H9 (cell line): ENCODE measurements around the gene SUGT1. TPM values are rescaled to one million over a fixed set of nuclear protein-coding genes. Genes with fewer than 3 reads are reported as not detected.

Source experiments
- DNase-seq: peaks from one replicate; pipeline ENCODE4 v3.0.0-alpha.2; 2017
- H2AFZ ChIP-seq: one replicate; pipeline ENCODE4 v1.6.1; 2013; ENCODE audit warnings: mild to moderate bottlenecking, low read length, control low read depth, moderate library complexity
- H2AK5ac ChIP-seq: 2 replicates; pipeline ENCODE4 v1.6.1; 2013; ENCODE audit warnings: low read length, control low read depth, mixed read lengths; ENCODE audit not compliant: insufficient read length
- H2BK120ac ChIP-seq: one replicate; pipeline ENCODE4 v1.6.1; 2013; ENCODE audit warnings: low read depth, mild to moderate bottlenecking, low read length, control low read depth, inconsistent platforms; ENCODE audit not compliant: poor library complexity, severe bottlenecking
- H2BK12ac ChIP-seq: 2 replicates; pipeline ENCODE4 v1.6.1; 2013; ENCODE audit warnings: low read length, control low read depth, mixed read lengths, low read depth; ENCODE audit not compliant: insufficient read length
- H2BK15ac ChIP-seq: 2 replicates; pipeline ENCODE4 v1.6.1; 2013; ENCODE audit warnings: low read depth, low read length, control low read depth
- H2BK20ac ChIP-seq: one replicate; pipeline ENCODE4 v1.6.1; 2013; ENCODE audit warnings: low read depth, mild to moderate bottlenecking, low read length, control low read depth, inconsistent platforms; ENCODE audit not compliant: poor library complexity, severe bottlenecking
- H2BK5ac ChIP-seq: 2 replicates; pipeline ENCODE4 v1.6.1; 2013; ENCODE audit warnings: low read length, control low read depth, mixed read lengths; ENCODE audit not compliant: insufficient read length
- H3K14ac ChIP-seq: 2 replicates; pipeline ENCODE4 v1.6.1; 2013; ENCODE audit warnings: low read length, control low read depth; ENCODE audit not compliant: insufficient read depth
- H3K18ac ChIP-seq: 2 replicates; pipeline ENCODE4 v1.6.1; 2013; ENCODE audit warnings: low read depth, mild to moderate bottlenecking, mixed read lengths, low read length, control low read depth; ENCODE audit not compliant: insufficient read length
- H3K23ac ChIP-seq: 2 replicates; pipeline ENCODE4 v1.6.1; 2013; ENCODE audit warnings: low read length, control low read depth, mixed read lengths, low read depth; ENCODE audit not compliant: insufficient read length
- H3K23me2 ChIP-seq: 2 replicates; pipeline ENCODE4 v1.6.1; 2013; ENCODE audit warnings: low read depth, mild to moderate bottlenecking, mixed read lengths, low read length, control low read depth; ENCODE audit not compliant: insufficient read length, poor library complexity, severe bottlenecking
- H3K27ac ChIP-seq: 2 replicates; pipeline ENCODE4 v1.5.1; 2013; ENCODE audit warnings: low read length, control low read depth, mixed read lengths, low read depth; ENCODE audit not compliant: insufficient read length
- H3K27me3 ChIP-seq: 2 replicates; pipeline ENCODE4 v1.6.1; 2013; ENCODE audit warnings: low read length, control low read depth, inconsistent platforms; ENCODE audit not compliant: insufficient read depth
- H3K4ac ChIP-seq: 2 replicates; pipeline ENCODE4 v1.6.1; 2013; ENCODE audit warnings: low read depth, mild to moderate bottlenecking, control low read depth, inconsistent platforms, low read length, moderate library complexity
- H3K4me1 ChIP-seq: 2 replicates; pipeline ENCODE4 v1.6.1; 2013; ENCODE audit warnings: low read length, control low read depth, inconsistent platforms; ENCODE audit not compliant: insufficient read depth
- H3K4me2 ChIP-seq: 2 replicates; pipeline ENCODE4 v1.6.1; 2013; ENCODE audit warnings: low read length, control low read depth, mixed read lengths; ENCODE audit not compliant: insufficient read length, insufficient read depth
- H3K56ac ChIP-seq: 2 replicates; pipeline ENCODE4 v1.6.1; 2013; ENCODE audit warnings: low read depth, mild to moderate bottlenecking, mixed read lengths, low read length, control low read depth; ENCODE audit not compliant: insufficient read length
- H3K79me1 ChIP-seq: 2 replicates; pipeline ENCODE4 v1.6.1; 2013; ENCODE audit warnings: low read depth, mild to moderate bottlenecking, moderate library complexity, low read length, control low read depth, inconsistent platforms; ENCODE audit not compliant: insufficient read depth, poor library complexity, severe bottlenecking
- H3K79me2 ChIP-seq: 2 replicates; pipeline ENCODE4 v1.6.1; 2013; ENCODE audit warnings: low read length, control low read depth, inconsistent platforms; ENCODE audit not compliant: insufficient read depth
- H3K9ac ChIP-seq: 2 replicates; pipeline ENCODE4 v1.6.1; 2013; ENCODE audit warnings: low read length, control low read depth, mixed read lengths; ENCODE audit not compliant: insufficient read length; ENCODE audit errors: extremely low read depth
- H3K9me3 ChIP-seq: one replicate; pipeline ENCODE4 v1.6.1; 2013; ENCODE audit warnings: low read depth, low read length, inconsistent platforms; ENCODE audit not compliant: control insufficient read depth
- H3T11ph ChIP-seq: one replicate; pipeline ENCODE4 v1.6.1; 2013; ENCODE audit warnings: mild to moderate bottlenecking, low read length, control low read depth, inconsistent platforms
- H4K20me1 ChIP-seq: one replicate; pipeline ENCODE4 v1.6.1; 2013; ENCODE audit not compliant: control insufficient read depth, insufficient read length, insufficient read depth
- H4K5ac ChIP-seq: 2 replicates; pipeline ENCODE4 v1.6.1; 2013; ENCODE audit warnings: low read depth, mild to moderate bottlenecking, mixed read lengths, low read length, control low read depth; ENCODE audit not compliant: insufficient read length
- H4K8ac ChIP-seq: replicated peaks from 2 replicates; pipeline ENCODE4 v1.6.1; 2013; ENCODE audit warnings: low read length, control low read depth, mixed read lengths, low read depth; ENCODE audit not compliant: insufficient read length
- H4K91ac ChIP-seq: 2 replicates; pipeline ENCODE4 v1.6.1; 2013; ENCODE audit warnings: low read depth, mild to moderate bottlenecking, moderate library complexity, mixed read lengths, low read length, control low read depth; ENCODE audit not compliant: insufficient read length
- H3K27ac Mint-ChIP-seq, 3 experiments: 2 replicates in 2 of 3; 3 replicates in 1 of 3; pipeline ENCODE4 v1.8.0; 2020 to 2021; ENCODE audit warnings: mixed read lengths in 3 of 3, mild to moderate bottlenecking in 1 of 3, moderate library complexity in 1 of 3
- H3K27me3 Mint-ChIP-seq: 2 replicates; pipeline ENCODE4 v1.8.0; 2021; ENCODE audit warnings: low read depth, mild to moderate bottlenecking, moderate library complexity, mixed read lengths
- H3K36me3 Mint-ChIP-seq, 3 experiments: 2 replicates in 2 of 3; 3 replicates in 1 of 3; pipeline ENCODE4 v1.8.0; 2020 to 2021; ENCODE audit warnings: low read depth in 3 of 3, mixed read lengths in 3 of 3; ENCODE audit not compliant: insufficient read depth in 1 of 3
- H3K4me1 Mint-ChIP-seq, 2 experiments: 2 replicates each; pipeline ENCODE4 v1.8.0; 2020; ENCODE audit warnings: mixed read lengths in 2 of 2
- H3K4me3 Mint-ChIP-seq, 2 experiments: 2 replicates in 1 of 2; 3 replicates in 1 of 2; pipeline ENCODE4 v1.8.0; 2020 to 2021; ENCODE audit warnings: mild to moderate bottlenecking in 2 of 2, mixed read lengths in 2 of 2, moderate library complexity in 1 of 2
- H3K9me3 Mint-ChIP-seq, 2 experiments: 2 replicates in 1 of 2; 3 replicates in 1 of 2; pipeline ENCODE4 v1.8.0; 2020; ENCODE audit warnings: mild to moderate bottlenecking in 2 of 2, mixed read lengths in 2 of 2, moderate library complexity in 1 of 2
- WGBS: extraction: QIAGEN DNeasy Blood & Tissue Kit; methylation state at CpG from one replicate; pipeline ENCODE4 v1.1.7; 2013; ENCODE audit warnings: missing lambda C conversion rate, low lambda C conversion rate, mixed read lengths; ENCODE audit not compliant: insufficient read length; ENCODE audit errors: extremely low coverage; 5-methylcytosine and 5-hydroxymethylcytosine counted together
- total RNA-seq: library from RNA; stranded (reverse); gene quantifications from 2 replicates; pipeline ENCODE4 v1.2.1, GENCODE V29; 2021
- TF ChIP-seq, protein P1 (sequence below): fragments of 200-600 bp; sonication (generic); conservative IDR thresholded peaks from 3 replicates; pipeline ENCODE4 v1.8.0; 2021; ENCODE audit warnings: antibody characterized with exemption, mild to moderate bottlenecking

Gene SUGT1
- total RNA-seq, 1 experiment from 2014 or later: 99.6 TPM

DNA sequence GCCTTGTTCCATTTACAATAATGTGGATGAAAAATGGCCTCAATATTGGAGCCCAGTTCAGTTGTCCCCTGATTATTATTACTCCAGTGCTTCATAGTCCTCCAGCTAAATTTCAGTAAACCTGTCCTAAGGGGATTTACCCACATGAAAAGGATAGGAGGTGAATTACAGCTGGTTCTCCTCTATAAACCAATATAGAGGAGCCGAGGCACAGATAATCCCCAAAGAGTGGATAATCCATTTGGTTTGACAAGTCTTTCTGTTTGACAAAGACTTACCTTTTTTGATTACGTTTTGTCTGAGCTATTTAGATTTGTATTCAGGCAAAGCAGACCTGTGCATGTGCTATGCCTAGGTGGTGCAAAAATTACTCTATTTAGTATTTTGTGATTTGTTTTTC is 84.3 kb downstream of the SUGT1 start:
- Histone ChIP-seq H3K4me2 (no peak overlapping the region), H3K79me2 (no peaks in the 10 kb centered on the region), H3K27ac (no peak overlapping the region), H2AFZ (no peak overlapping the region), H3K23ac (no peak overlapping the region), H3K56ac (no peak overlapping the region), H3K4me1 (peaks cover 2% of the 10 kb centered on the region; the same call in 1 of the 2 replicates), H4K8ac (no peak overlapping the region), H3K14ac (no peak overlapping the region), H2AK5ac (no peak overlapping the region), H3K27me3 (no peaks in the 10 kb centered on the region), H3K18ac (no peak overlapping the region), H4K5ac (no peak overlapping the region), H2BK15ac (no peak overlapping the region), H4K91ac (no peak overlapping the region), H4K20me1 (no peaks in the 10 kb centered on the region), H3K79me1 (no peaks in the 10 kb centered on the region), H3K23me2 (peaks cover 10% of the 10 kb centered on the region), H2BK12ac (no peak overlapping the region), H2BK120ac (no peak overlapping the region), H3K9me3 (no peaks in the 10 kb centered on the region), H3K4ac (no peak overlapping the region), H2BK20ac (no peak overlapping the region), H2BK5ac (no peak overlapping the region), H3T11ph (no peak overlapping the region), H3K9ac (no peak overlapping the region)
- Mint-ChIP-seq H3K4me3 (peak overlapping the region in 1 of 2 experiments; percentile 88; a peak in 1 of 5 replicates), H3K36me3 (peaks cover 5 to 34% (median 27%) of the 10 kb centered on the region in 3 experiments), H3K9me3 (no peaks in the 10 kb centered on the region), H3K27me3 (peaks cover 4% of the 10 kb centered on the region; the same call in 1 of the 2 replicates), H3K4me1 (peaks cover 47 to 52% of the 10 kb centered on the region in 2 experiments), H3K27ac (peak overlapping the region in 2 of 3 experiments; percentile 76 to 93; a peak in 3 of 7 replicates)
- WGBS: no CpG with 5 or more reads among the region's 2 CpGs
- TF ChIP-seq, protein P1, sequence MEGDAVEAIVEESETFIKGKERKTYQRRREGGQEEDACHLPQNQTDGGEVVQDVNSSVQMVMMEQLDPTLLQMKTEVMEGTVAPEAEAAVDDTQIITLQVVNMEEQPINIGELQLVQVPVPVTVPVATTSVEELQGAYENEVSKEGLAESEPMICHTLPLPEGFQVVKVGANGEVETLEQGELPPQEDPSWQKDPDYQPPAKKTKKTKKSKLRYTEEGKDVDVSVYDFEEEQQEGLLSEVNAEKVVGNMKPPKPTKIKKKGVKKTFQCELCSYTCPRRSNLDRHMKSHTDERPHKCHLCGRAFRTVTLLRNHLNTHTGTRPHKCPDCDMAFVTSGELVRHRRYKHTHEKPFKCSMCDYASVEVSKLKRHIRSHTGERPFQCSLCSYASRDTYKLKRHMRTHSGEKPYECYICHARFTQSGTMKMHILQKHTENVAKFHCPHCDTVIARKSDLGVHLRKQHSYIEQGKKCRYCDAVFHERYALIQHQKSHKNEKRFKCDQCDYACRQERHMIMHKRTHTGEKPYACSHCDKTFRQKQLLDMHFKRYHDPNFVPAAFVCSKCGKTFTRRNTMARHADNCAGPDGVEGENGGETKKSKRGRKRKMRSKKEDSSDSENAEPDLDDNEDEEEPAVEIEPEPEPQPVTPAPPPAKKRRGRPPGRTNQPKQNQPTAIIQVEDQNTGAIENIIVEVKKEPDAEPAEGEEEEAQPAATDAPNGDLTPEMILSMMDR: no peak
- no peak for DNase-seq
